ENCODE results near the gene ABLIM1. TPM values are rescaled to one million over a fixed set of nuclear protein-coding genes. Genes with fewer than 3 reads are reported as not detected.

ABLIM1 gene
- total and polyA plus RNA-seq, 10 of the 15 experiments (the other 5 are each of a cell fraction or from before 2014, with no cell fraction given) = 14.2 to 50.5 (median 28.1) TPM

- no peak overlapping the region for H3K9ac ChIP-seq (ENCODE audit: control insufficient read depth, insufficient read depth, low read length)
- RAD21 ChIA-PET (ENCODE audit: unreplicated experiment) = no interaction called here
- DNase-seq (ENCODE audit: low read depth, low spot score) (no peak), FAIRE-seq (no peak), ATAC-seq (peak; percentile 28; the same call in 2 of the 3 replicates)
- no peaks in the 10 kb centered on the region for H3K4me1 ChIP-seq (ENCODE audit: control insufficient read depth, insufficient read depth, low read length)
- H2AFZ ChIP-seq (ENCODE audit: control insufficient read depth, low read depth, low read length) = no peak overlapping the region
- no TSS peak for BruUV-seq (replicated peaks)
- POLR2A ChIA-PET = no interaction called here
- TF ChIP-seq BHLHE40 (IDR thresholded peaks at IDR 0.05; ENCODE audit: borderline replicate concordance in 1 of 2, low read depth in 2 of 2, low read length in 1 of 2) (peak in 1 of 2 experiments; percentile 44; a peak in 1 of 4 replicates), EGR1 (IDR thresholded peaks at IDR 0.05; ENCODE audit: borderline replicate concordance in 1 of 2, low read depth in 2 of 2, low read length in 2 of 2) (no peak), RAD51 (IDR thresholded peaks at IDR 0.05) (peak; percentile 87)
- CTCF ChIA-PET = interaction anchor here (1.6 to 1.8 kb wide), 2 partner anchors 9 to 12 kb away, joined by 4 to 6 read pairs; no protein-coding TSS in a partner anchor
- no peak overlapping the region for H3K4me2 ChIP-seq (ENCODE audit: control insufficient read depth, insufficient read depth)
- H3K27ac ChIP-seq (ENCODE audit: control insufficient read depth, insufficient read depth) = no peak overlapping the region
- intact Hi-C loops (cut with micrococcal nuclease; ENCODE audit: unreplicated experiment) = no loop called here
- WGBS (ENCODE audit: insufficient coverage, insufficient replicate concordance, low lambda C conversion rate, missing lambda C conversion rate) = 31% methylated on average over 7 of the region's 7 CpGs
- in situ Hi-C loops (cut with MboI) = no loop called here
- no peaks in the 10 kb centered on the region for H3K36me3 ChIP-seq (ENCODE audit: control insufficient read depth in 2 of 2, insufficient read depth in 2 of 2, low read length in 1 of 2)
- SMC1A ChIA-PET (ENCODE audit: uncharacterized antibody, unreplicated experiment) = interaction anchor here (0.6 to 0.8 kb wide), 2 partner anchors 9 to 10 kb away, joined by 3 read pairs; no protein-coding TSS in a partner anchor
- H3K27me3 ChIP-seq (replicated peaks in 1 of 2; ENCODE audit: control insufficient read depth in 2 of 2, insufficient read depth in 2 of 2, low read length in 1 of 2) = no peaks in the 10 kb centered on the region
- H3K79me2 ChIP-seq (ENCODE audit: control insufficient read depth, insufficient read depth, low read length) = no peaks in the 10 kb centered on the region
- H3K9me3 ChIP-seq (replicated peaks; ENCODE audit: control insufficient read depth, insufficient read depth, low read length) = peaks cover 2% of the 10 kb centered on the region; the same call in 1 of the 3 replicates
- H3K4me3 ChIP-seq = no peak overlapping the region
- no peaks in the 10 kb centered on the region for H4K20me1 ChIP-seq (ENCODE audit: control insufficient read depth, insufficient read depth)
Observed at GRCh38 chr10:114561008-114561523, 97.0 kb downstream of the ABLIM1 start.

- Histone ChIP-seq H3K9ac (ENCODE audit: control insufficient read depth, insufficient read depth, low read length) (no peak overlapping the region), H3K27me3 (replicated peaks in 1 of 2; ENCODE audit: control insufficient read depth in 2 of 2, insufficient read depth in 2 of 2, low read length in 1 of 2) (no peaks in the 10 kb centered on the region), H2AFZ (ENCODE audit: control insufficient read depth, low read depth, low read length) (no peak overlapping the region), H3K79me2 (ENCODE audit: control insufficient read depth, insufficient read depth, low read length) (no peaks in the 10 kb centered on the region), H3K4me2 (ENCODE audit: control insufficient read depth, insufficient read depth) (no peak overlapping the region), H4K20me1 (ENCODE audit: control insufficient read depth, insufficient read depth) (no peaks in the 10 kb centered on the region), H3K36me3 (ENCODE audit: control insufficient read depth in 2 of 2, insufficient read depth in 2 of 2, low read length in 1 of 2) (no peaks in the 10 kb centered on the region), H3K9me3 (replicated peaks; ENCODE audit: control insufficient read depth, insufficient read depth, low read length) (peaks cover 2% of the 10 kb centered on the region; the same call in 1 of the 3 replicates), H3K4me1 (ENCODE audit: control insufficient read depth, insufficient read depth, low read length) (no peaks in the 10 kb centered on the region), H3K4me3 (no peak overlapping the region), H3K27ac (ENCODE audit: control insufficient read depth, insufficient read depth) (no peak overlapping the region)
- CTCF ChIA-PET = interaction anchor here (1.0 to 1.8 kb wide), 2 partner anchors 10 to 11 kb away, joined by 4 read pairs; no protein-coding TSS in a partner anchor
- ATAC-seq (no peak), FAIRE-seq (no peak), DNase-seq (ENCODE audit: low read depth, low spot score) (no peak)
- intact Hi-C loops (cut with micrococcal nuclease; ENCODE audit: unreplicated experiment) (no loop called here), in situ Hi-C loops (cut with MboI) (no loop called here)
- TF ChIP-seq RB1 (IDR thresholded peaks at IDR 0.05; ENCODE audit: borderline replicate concordance) (no peak), GABPA (IDR thresholded peaks at IDR 0.05; ENCODE audit: low read depth) (no peak), PAX8 (IDR thresholded peaks at IDR 0.05) (no peak), SUZ12 (IDR thresholded peaks at IDR 0.05; ENCODE audit: unreplicated experiment) (no peak), TCF3 (IDR thresholded peaks at IDR 0.05; ENCODE audit: borderline replicate concordance, insufficient read depth, low read depth, low read length) (no peak), ATF3 (IDR thresholded peaks at IDR 0.05; ENCODE audit: borderline replicate concordance, extremely low read depth, low read depth, low read length) (no peak), ZNF384 (IDR thresholded peaks at IDR 0.05; ENCODE audit: borderline replicate concordance, low read depth, low read length) (no peak), MLLT1 (IDR thresholded peaks at IDR 0.05) (no peak), ZZZ3 (IDR thresholded peaks at IDR 0.05; ENCODE audit: control insufficient read depth, insufficient read length, low read depth) (no peak)
- 67% methylated on average over 5 of the region's 5 CpGs for WGBS (ENCODE audit: insufficient coverage, insufficient replicate concordance, low lambda C conversion rate, missing lambda C conversion rate)
- BruUV-seq (replicated peaks) = no TSS peak
- RAD21 ChIA-PET (ENCODE audit: unreplicated experiment) = no interaction called here
- POLR2A ChIA-PET = no interaction called here
- SMC1A ChIA-PET (ENCODE audit: uncharacterized antibody, unreplicated experiment) = no interaction called here
Observed at GRCh38 chr10:114560144-114560543, 97.9 kb downstream of the ABLIM1 start.
